A673 (cell line): ENCODE data around the gene FCHO1. TPM values are rescaled to one million over a fixed set of nuclear protein-coding genes. Genes with fewer than 3 reads are reported as not detected.
A peak's percentile ranks its signal among the peaks of the same experiment; 100 is the strongest.

ENCODE experiments used
- BruUV-seq: library from RNA; stranded (reverse); fragments of 400-500 nt; replicated peaks from 2 replicates; lab custom pipeline; 2021; lab: Mats Ljungman, UMichigan
- CTCF ChIA-PET: fragments of 300-600 bp; sonication (Branson Sonifier 250); formaldehyde crosslinking; loops from one replicate; lab custom pipeline; 2022; ENCODE audit warnings: antibody characterized with exemption; lab: Charles Lee
- POLR2A ChIA-PET: fragments of 300-600 bp; sonication (Branson Sonifier 250); formaldehyde crosslinking; loops from one replicate; lab custom pipeline; 2022; ENCODE audit warnings: antibody characterized with exemption; ENCODE audit not compliant: low non-redundant PET; lab: Charles Lee
- DNase-seq: peaks from one replicate; pipeline ENCODE4 v3.0.0-alpha.2; 2015; ENCODE audit warnings: low spot score
- H3K27ac ChIP-seq: fragments of 200-600 bp; sonication (generic); 2 replicates; pipeline ENCODE4 v1.5.1; 2016; ENCODE audit warnings: mixed run types, low read depth, mild to moderate bottlenecking, mixed read lengths, antibody characterized with exemption, low read length; ENCODE audit not compliant: poor library complexity, severe bottlenecking
- H3K27me3 ChIP-seq: fragments of 200-600 bp; sonication (generic); replicated peaks from 2 replicates; pipeline ENCODE4 v1.6.1; 2017; ENCODE audit warnings: mixed run types, low read depth, mild to moderate bottlenecking, mixed read lengths, antibody characterized with exemption, low read length; ENCODE audit not compliant: insufficient read depth, poor library complexity
- H3K36me3 ChIP-seq: fragments of 200-600 bp; sonication (generic); 2 replicates; pipeline ENCODE4 v1.6.1; 2016; ENCODE audit warnings: mixed run types, mild to moderate bottlenecking, mixed read lengths, antibody characterized with exemption, low read length; ENCODE audit not compliant: insufficient read depth, poor library complexity, severe bottlenecking
- H3K4me1 ChIP-seq: fragments of 200-600 bp; sonication (generic); 2 replicates; pipeline ENCODE4 v1.6.1; 2017; ENCODE audit warnings: mixed run types, mild to moderate bottlenecking, mixed read lengths, antibody characterized with exemption, low read length; ENCODE audit not compliant: insufficient read depth, poor library complexity, severe bottlenecking
- H3K4me3 ChIP-seq: fragments of 200-600 bp; sonication (generic); 2 replicates; pipeline ENCODE4 v1.5.1; 2016; ENCODE audit warnings: low read depth, mixed run types, mild to moderate bottlenecking, mixed read lengths, low read length; ENCODE audit not compliant: poor library complexity, severe bottlenecking
- H3K9me3 ChIP-seq: fragments of 200-600 bp; sonication (generic); 2 replicates; pipeline ENCODE4 v1.6.1; 2016; ENCODE audit warnings: mixed run types, low read depth, mild to moderate bottlenecking, mixed read lengths, antibody characterized with exemption, low read length; ENCODE audit not compliant: poor library complexity, severe bottlenecking
- CTCF ChIP-seq: fragments of 300-800, 200-600 bp; sonication (generic); conservative IDR thresholded peaks from 2 replicates; pipeline ENCODE4 v1.5.1; 2017; ENCODE audit warnings: low read depth, mild to moderate bottlenecking, antibody characterized with exemption, low read length, moderate library complexity, mixed read lengths
- EZH2 ChIP-seq: fragments of 200-600 bp; sonication (generic); IDR thresholded peaks from 2 replicates; pipeline ENCODE4 v1.6.1; 2017; ENCODE audit warnings: borderline replicate concordance, low read depth, mild to moderate bottlenecking, mixed read lengths, antibody characterized with exemption, low read length; ENCODE audit not compliant: poor library complexity, severe bottlenecking
- intact Hi-C: fragments of 100-400 bp; cut with micrococcal nuclease; formaldehyde crosslinking; loops from one replicate; pipeline ENCODE4 v1.10.0; 2022; ENCODE audit not compliant: unreplicated experiment
- total RNA-seq: library from RNA; stranded (reverse); gene quantifications from 2 replicates; pipeline ENCODE4 v1.2.3, GENCODE V29; 2021

The FCHO1 gene
- total RNA-seq, 1 experiment from 2014 or later = 2.1 TPM

GRCh38 chr19:17790059-17790780 lies 38.9 kb downstream of the FCHO1 start:
- no peak overlapping the region for H3K27ac ChIP-seq
- no peak for TF ChIP-seq EZH2
- no peak for TF ChIP-seq CTCF
- H3K27me3 ChIP-seq = peaks cover 10% of the 10 kb centered on the region
- H3K4me3 ChIP-seq = no peak overlapping the region
- intact Hi-C loops = loop anchor here (10.0 kb wide), 1 partner anchor 65 kb away; the partner anchor contains the start of gene RPL18A
- DNase-seq = no peak
- H3K9me3 ChIP-seq = no peaks in the 10 kb centered on the region
- H3K4me1 ChIP-seq = peaks cover 25% of the 10 kb centered on the region
- H3K36me3 ChIP-seq = no peaks in the 10 kb centered on the region
- BruUV-seq = no TSS peak
- CTCF ChIA-PET = no interaction called here
- POLR2A ChIA-PET = no interaction called here

- Histone ChIP-seq H3K4me3 (no peak overlapping the region), H3K36me3 (no peaks in the 10 kb centered on the region), H3K27ac (no peak overlapping the region), H3K4me1 (peaks cover 26% of the 10 kb centered on the region), H3K9me3 (no peaks in the 10 kb centered on the region), H3K27me3 (peaks cover 17% of the 10 kb centered on the region)
- POLR2A ChIA-PET = no interaction called here
- DNase-seq = no peak
- TF ChIP-seq EZH2 (no peak), CTCF (no peak)
- CTCF ChIA-PET = no interaction called here
- no TSS peak for BruUV-seq
- intact Hi-C loops = loop anchor here (10.0 kb wide), 1 partner anchor 60 kb away; the partner anchor contains the start of gene RPL18A
Measured at GRCh38 chr19:17794412-17794730, 43.1 kb downstream of the FCHO1 start.

GRCh38 chr19:17794731-17795494 lies 43.6 kb downstream of the FCHO1 start, which contains the start of gene B3GNT3:
Gene B3GNT3 (plus strand): TSS chr19:17795138. CDS start chr19:17807808, 12,670 bp downstream.
- H3K4me3 ChIP-seq = peak within 1 kb of the TSS; percentile 19
- peaks cover 26% of the 10 kb centered on the region for H3K4me1 ChIP-seq
- no peaks in the 10 kb centered on the region for H3K9me3 ChIP-seq
- no peaks in the 10 kb centered on the region for H3K36me3 ChIP-seq
- BruUV-seq = no TSS peak
- CTCF ChIA-PET = no interaction called here
- intact Hi-C loops = loop anchor here (10.0 kb wide), 1 partner anchor 60 kb away; the partner anchor contains the start of gene RPL18A
- no peak within 1 kb of the TSS for H3K27ac ChIP-seq
- peak; percentile 69 for DNase-seq
- POLR2A ChIA-PET = no interaction called here
- no peak for TF ChIP-seq CTCF
- TF ChIP-seq EZH2 = no peak
- peaks cover 17% of the 10 kb centered on the region for H3K27me3 ChIP-seq
